ENCODE results near the gene OSBPL10. TPM values are rescaled to one million over a fixed set of nuclear protein-coding genes. Genes with fewer than 3 reads are reported as not detected.

The OSBPL10 gene
- total and polyA plus RNA-seq, 2 of the 8 experiments (the other 6 are each of a cell fraction or from before 2014, with no cell fraction given): 26.2 to 86.7 TPM

DNA sequence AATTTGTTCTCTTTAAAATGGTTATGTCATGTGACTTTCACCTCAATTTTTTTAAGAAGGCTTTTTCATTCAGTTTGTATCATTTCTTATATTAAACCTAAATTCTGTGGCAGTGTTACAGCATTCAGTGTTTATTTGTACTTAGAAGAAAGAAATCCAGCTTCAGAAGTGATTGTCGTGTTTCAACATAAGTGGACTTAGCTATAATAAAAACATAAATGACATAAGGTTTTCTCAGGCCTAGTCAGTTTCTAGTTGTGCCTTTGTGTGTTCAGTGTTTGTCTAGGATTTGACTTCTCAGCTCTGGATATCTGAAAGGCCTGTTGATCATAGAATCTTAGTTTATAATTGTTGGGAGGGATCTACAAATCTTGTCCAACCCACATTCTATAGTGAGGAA, 367.9 kb downstream of the OSBPL10 start:
- H2AFZ ChIP-seq (ENCODE audit: low read length): no peak overlapping the region
- no peak overlapping the region for H3K14ac ChIP-seq (ENCODE audit: insufficient read length)
- H2BK20ac ChIP-seq (ENCODE audit: low read length): no peak overlapping the region
- H4K91ac ChIP-seq (replicated peaks; ENCODE audit: insufficient read length, low read length): no peak overlapping the region
- H3K4ac ChIP-seq (replicated peaks; ENCODE audit: insufficient read length, low read depth, low read length): no peak overlapping the region
- no peaks in the 10 kb centered on the region for H3K9me3 ChIP-seq (ENCODE audit: insufficient read depth in 2 of 2, low read depth in 1 of 2, low read length in 1 of 2)
- H2BK120ac ChIP-seq (replicated peaks; ENCODE audit: low read depth, low read length): no peak overlapping the region
- CTCF ChIA-PET (ENCODE audit: partially characterized antibody): no interaction called here
- H4K8ac ChIP-seq (ENCODE audit: extremely low read depth, insufficient read depth, low read length): no peak overlapping the region
- no peak overlapping the region for H3K9ac ChIP-seq (replicated peaks in 1 of 4; ENCODE audit: extremely low read depth in 1 of 4, low read depth in 3 of 4, low read length in 3 of 4)
- no peak overlapping the region for H3K23ac ChIP-seq (ENCODE audit: insufficient read length)
- H2BK15ac ChIP-seq (ENCODE audit: low read length): no peak overlapping the region
- H3K4me1 ChIP-seq (replicated peaks in 1 of 4; ENCODE audit: control insufficient read depth in 3 of 4, insufficient read depth in 4 of 4, low read length in 3 of 4): peaks cover 0 to 2% (median 0%) of the 10 kb centered on the region in 4 experiments; a peak in 1 of 7 replicates
- no peak overlapping the region for H3K4me3 ChIP-seq (ENCODE audit: extremely low read depth in 1 of 4, insufficient read depth in 2 of 4, low read depth in 3 of 4, low read length in 4 of 4)
- H3K18ac ChIP-seq (ENCODE audit: extremely low read depth, low read length): no peak overlapping the region
- no peak overlapping the region for H2AK5ac ChIP-seq (ENCODE audit: low read depth, low read length)
- no peak overlapping the region for H4K5ac ChIP-seq (ENCODE audit: insufficient read length, low read depth, low read length)
- no peak overlapping the region for H3K56ac ChIP-seq (replicated peaks; ENCODE audit: insufficient read length, low read depth, low read length)
- TF ChIP-seq, protein P1, sequence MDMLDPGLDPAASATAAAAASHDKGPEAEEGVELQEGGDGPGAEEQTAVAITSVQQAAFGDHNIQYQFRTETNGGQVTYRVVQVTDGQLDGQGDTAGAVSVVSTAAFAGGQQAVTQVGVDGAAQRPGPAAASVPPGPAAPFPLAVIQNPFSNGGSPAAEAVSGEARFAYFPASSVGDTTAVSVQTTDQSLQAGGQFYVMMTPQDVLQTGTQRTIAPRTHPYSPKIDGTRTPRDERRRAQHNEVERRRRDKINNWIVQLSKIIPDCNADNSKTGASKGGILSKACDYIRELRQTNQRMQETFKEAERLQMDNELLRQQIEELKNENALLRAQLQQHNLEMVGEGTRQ (IDR thresholded peaks at IDR 0.05; ENCODE audit: low read length): no peak
- TF ChIP-seq CHD1 (IDR thresholded peaks at IDR 0.05; ENCODE audit: low read depth, low read length): no peak
- H2BK5ac ChIP-seq (ENCODE audit: low read depth, low read length): no peak overlapping the region
- no peak overlapping the region for H2BK12ac ChIP-seq (ENCODE audit: low read depth, low read length)
- 100% methylated on average over 1 of the region's 1 CpG; no CpG with 5 or more reads in 1 of the 2 experiments for WGBS, 2 experiments (ENCODE audit: extremely low coverage in 1 of 2, insufficient coverage in 1 of 2, insufficient read length in 1 of 2, insufficient replicate concordance in 2 of 2, low coverage in 1 of 2, low lambda C conversion rate in 2 of 2, missing lambda C conversion rate in 1 of 2)
- H3K79me2 ChIP-seq (ENCODE audit: control insufficient read depth in 1 of 2, insufficient read depth in 2 of 2, low read length in 2 of 2): peaks cover 0 to 31% of the 10 kb centered on the region in 2 experiments; a peak in 2 of 4 replicates
- H3K79me1 ChIP-seq (ENCODE audit: low read depth, low read length): no peaks in the 10 kb centered on the region
- no peaks in the 10 kb centered on the region for H4K20me1 ChIP-seq (replicated peaks in 1 of 2; ENCODE audit: control insufficient read depth in 1 of 2, insufficient read depth in 2 of 2, low read length in 2 of 2)
- peaks cover 0 to 1% (median 0%) of the 10 kb centered on the region in 4 experiments; a peak in 1 of 7 replicates for H3K27me3 ChIP-seq (replicated peaks in 1 of 4; ENCODE audit: control insufficient read depth in 3 of 4, extremely low read depth in 1 of 4, insufficient read depth in 3 of 4, low read length in 3 of 4)
- POLR2A ChIA-PET (ENCODE audit: partially characterized antibody): no interaction called here
- DNase-seq (ENCODE audit: low read depth in 1 of 2, low spot score in 2 of 2): no peak
- H3K4me2 ChIP-seq (ENCODE audit: insufficient read depth in 1 of 2, low read depth in 2 of 2, low read length in 2 of 2): no peak overlapping the region
- H3K27ac ChIP-seq (ENCODE audit: low read depth, low read length): no peak overlapping the region
- FAIRE-seq: no peak
- H3K36me3 ChIP-seq (ENCODE audit: control insufficient read depth in 2 of 4, insufficient read depth in 4 of 4, low read length in 3 of 4): no peaks in the 10 kb centered on the region; a peak in 1 of 8 replicates
- H3K23me2 ChIP-seq (ENCODE audit: low read depth, low read length): no peaks in the 10 kb centered on the region

Other genes with a start within 250 kb of the OSBPL10 start
- 8.6 and 9.8 TPM in 2 replicates for gene ZNF860, start 488 bp upstream of the OSBPL10 start, total RNA-seq (2021; fragmentation: NEBNext Ultra II Directional; extraction: Animal tissue kit (Norgen Biotek cat#: 25700))
- gene ZNF860, start 488 bp upstream of the OSBPL10 start, polyA plus RNA-seq (2011; rRNA removed): 1.9 and 3.2 TPM in 2 replicates
- gene GPD1L, start 125.4 kb upstream of the OSBPL10 start, total RNA-seq (2021; fragmentation: NEBNext Ultra II Directional; extraction: Animal tissue kit (Norgen Biotek cat#: 25700)): 7.9 and 8.4 TPM in 2 replicates
- 1.8 and 2.4 TPM in 2 replicates for gene GPD1L, start 125.4 kb upstream of the OSBPL10 start, polyA plus RNA-seq (2011; rRNA removed)